GM12875 (cell line): Measurements from ENCODE around the gene TRIM16.
"Not testable (repeated sequence)": the region's sequence is repeated elsewhere in the genome, so short reads cannot be mapped to it uniquely, and the experiment has no call there.

Experiments used
- H3K4me3 ChIP-seq: one replicate; pipeline ENCODE4 v1.5.1; 2011; ENCODE audit warnings: low read depth, low read length, control low read depth
- TF ChIP-seq, protein P1 (sequence below): IDR thresholded peaks from 2 replicates; pipeline ENCODE4 v1.5.1; 2011; ENCODE audit warnings: low read depth, mild to moderate bottlenecking, control low read depth, inconsistent platforms, low read length, moderate library complexity, borderline replicate concordance; ENCODE audit not compliant: insufficient read depth

TRIM16 gene

DNA sequence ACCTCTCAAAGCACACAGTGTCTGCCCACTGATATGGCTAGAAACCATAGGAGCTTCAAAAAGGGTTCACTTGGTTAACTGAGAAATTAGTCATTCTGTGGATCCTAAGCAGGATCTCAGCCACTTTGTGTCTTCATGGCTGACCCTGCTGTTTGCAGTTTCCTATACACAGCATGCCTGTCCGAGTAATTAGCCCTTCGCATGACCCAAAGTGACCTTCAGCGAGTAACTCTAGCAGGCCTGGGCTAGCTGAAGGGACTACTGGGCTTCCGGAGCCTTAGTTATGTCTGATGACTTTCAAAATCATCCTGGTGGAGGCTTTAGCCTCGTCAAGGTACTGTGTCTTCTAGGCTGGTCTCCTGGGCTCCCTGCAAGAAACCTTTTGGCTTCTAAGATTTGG lies 35.7 kb downstream of the TRIM16 start:
- no peak overlapping the region for H3K4me3 ChIP-seq
- TF ChIP-seq, protein P1, sequence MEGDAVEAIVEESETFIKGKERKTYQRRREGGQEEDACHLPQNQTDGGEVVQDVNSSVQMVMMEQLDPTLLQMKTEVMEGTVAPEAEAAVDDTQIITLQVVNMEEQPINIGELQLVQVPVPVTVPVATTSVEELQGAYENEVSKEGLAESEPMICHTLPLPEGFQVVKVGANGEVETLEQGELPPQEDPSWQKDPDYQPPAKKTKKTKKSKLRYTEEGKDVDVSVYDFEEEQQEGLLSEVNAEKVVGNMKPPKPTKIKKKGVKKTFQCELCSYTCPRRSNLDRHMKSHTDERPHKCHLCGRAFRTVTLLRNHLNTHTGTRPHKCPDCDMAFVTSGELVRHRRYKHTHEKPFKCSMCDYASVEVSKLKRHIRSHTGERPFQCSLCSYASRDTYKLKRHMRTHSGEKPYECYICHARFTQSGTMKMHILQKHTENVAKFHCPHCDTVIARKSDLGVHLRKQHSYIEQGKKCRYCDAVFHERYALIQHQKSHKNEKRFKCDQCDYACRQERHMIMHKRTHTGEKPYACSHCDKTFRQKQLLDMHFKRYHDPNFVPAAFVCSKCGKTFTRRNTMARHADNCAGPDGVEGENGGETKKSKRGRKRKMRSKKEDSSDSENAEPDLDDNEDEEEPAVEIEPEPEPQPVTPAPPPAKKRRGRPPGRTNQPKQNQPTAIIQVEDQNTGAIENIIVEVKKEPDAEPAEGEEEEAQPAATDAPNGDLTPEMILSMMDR: no peak

DNA sequence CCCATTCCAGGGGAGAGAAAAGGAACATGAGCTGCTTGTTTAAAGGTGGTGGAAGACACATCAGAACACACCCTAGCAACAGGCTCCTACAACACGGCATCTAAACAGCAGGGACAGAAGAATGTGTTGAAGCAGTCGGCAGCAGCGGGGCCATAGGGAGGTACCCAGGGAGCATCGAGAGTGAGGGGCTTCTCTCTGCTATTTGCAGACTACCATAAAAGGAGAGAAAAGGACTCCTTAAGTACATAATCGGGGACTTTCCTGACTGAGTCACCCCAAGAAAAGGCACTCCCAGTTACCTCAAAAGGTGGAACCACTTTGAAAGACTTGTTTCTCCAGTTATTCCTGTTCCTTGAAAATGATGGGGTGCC lies 38.2 kb downstream of the TRIM16 start:
- not testable (repeated sequence) for H3K4me3 ChIP-seq

DNA sequence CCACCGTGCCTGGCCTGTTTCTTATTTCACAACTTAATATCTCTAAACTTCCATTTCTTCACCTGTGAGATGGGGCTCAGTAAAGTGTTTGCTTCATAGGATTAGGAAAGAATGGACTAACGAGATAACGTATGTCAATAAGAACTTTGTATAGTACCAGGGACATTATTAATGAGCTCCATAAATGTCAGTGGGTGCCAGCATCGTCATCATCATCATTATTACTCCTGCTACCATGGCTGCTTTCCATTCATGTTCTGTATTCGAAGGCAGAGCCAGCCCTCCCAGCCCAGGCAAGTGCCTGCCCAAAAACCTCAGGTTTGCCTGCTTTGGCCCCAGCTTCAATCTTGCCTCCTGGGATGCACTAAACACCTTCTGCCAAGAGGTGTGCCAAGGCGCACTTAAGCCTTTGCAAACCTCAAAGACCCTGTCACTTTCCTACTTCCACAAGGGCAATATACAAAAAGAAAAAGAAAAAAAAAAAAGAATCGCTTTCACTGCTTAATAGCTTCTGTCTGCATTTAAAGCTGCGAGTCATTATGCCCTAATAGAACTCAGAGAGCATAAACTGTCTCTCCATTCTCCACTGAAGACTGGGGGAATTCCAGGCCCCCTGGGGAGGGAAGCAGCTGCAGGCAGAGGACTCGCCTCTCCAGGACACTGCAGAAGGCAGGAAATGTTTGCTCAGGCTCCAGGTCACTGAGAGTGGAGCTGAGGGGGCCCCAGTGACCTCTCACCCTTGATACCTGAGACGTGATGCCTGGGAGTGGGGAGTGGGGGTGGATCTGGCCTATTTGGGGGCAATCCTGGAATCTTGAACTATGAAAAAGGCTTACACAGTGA lies 38.8 kb downstream of the TRIM16 start:
- not testable (repeated sequence) for H3K4me3 ChIP-seq

DNA sequence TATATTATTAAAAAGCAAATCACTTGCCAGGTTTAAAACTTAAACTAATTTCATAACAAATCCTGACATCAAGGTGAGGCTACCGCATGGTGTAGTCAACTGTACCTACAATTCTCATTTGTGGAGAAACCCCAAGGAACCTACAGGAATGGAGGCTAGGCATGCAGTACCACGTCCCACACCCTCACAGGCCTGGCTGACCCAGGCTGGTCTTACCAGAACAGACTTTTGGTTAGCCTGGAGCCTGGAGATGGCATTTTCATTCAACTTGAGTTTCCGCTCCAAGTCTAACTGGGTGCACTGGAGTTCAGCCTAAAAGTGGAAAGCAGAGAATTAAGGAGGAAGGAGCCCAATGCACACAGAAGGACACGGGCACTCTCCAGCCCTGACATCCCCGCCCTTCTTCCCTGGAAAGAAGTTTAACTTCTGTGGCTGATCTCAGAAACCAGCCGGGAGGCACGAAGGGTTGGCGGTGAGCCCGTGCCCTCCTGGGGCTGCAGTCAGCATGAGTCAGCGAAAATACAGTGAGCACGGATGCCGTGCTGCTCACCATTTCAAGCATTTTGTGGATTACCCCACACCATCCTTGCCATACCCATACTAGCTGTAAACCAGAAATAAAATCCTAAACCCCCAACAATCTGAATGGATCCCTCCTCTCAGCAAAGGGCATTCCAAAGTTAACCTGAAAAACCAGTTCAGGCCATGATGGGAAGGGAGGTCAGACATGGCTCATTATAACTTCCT lies 41.4 kb downstream of the TRIM16 start:
- not testable (repeated sequence) for H3K4me3 ChIP-seq

DNA sequence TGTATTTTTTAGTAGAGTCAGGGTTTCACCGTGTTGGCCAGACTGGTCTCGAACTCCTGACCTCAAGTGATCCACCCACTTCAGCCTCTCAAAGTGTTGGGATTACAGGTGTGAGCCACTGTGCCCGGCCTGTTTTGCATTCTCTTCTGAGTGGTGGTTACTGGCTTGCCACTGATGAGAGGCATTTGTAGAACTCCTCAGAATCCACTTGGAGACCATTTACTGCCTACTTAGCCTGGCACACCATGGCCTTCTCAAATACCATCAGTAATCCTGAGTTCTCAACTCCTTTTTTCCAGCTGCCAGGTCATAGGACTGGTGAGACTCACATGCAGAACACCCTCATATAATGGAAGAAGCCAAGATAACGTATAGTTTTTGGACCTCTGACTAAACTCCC lies 42.1 kb downstream of the TRIM16 start:
- not testable (repeated sequence) for H3K4me3 ChIP-seq

DNA sequence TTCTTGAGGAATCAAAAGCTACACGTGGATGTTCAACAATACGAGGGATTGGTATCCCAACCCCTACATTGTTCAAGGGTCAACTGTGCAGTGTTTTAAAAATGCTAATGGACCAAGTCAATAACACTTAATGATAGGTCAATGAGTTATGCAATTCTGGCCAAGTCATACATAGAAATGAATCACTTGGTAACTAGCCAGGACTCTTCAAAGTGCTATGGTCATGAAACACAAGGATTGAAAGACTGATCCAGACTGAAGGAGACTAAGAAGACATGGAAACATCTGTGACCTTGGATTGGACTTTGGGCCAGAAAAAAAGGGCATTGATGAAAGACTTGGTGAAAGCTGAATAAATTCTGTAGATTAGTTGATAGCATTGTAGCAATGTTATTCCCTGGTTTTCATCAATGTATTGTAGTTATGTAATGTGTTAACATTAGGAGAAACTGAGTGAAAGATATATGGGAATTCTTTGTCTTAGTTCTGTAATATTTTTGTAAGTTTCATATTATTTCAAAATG lies 53.1 kb downstream of the TRIM16 start:
- H3K4me3 ChIP-seq: not testable (repeated sequence)

DNA sequence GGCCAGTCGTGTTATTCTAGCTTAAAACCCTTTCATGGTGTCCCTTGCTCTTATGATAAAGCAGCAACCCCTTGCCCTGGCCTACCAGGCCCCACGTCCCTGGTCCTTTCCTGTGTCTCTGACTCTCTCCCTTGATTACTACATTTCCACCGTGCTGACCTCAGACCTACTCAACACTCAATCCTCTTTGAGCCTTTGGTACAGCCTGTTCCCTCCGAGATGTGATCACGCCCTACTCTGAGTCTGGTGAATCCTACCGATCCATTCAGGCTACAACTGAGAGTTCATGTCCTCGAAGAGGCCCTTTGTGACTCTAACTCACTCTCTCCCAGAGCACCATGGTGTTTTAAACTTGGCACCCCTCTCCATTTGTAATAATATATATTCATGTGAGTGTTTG lies 54.1 kb downstream of the TRIM16 start:
- H3K4me3 ChIP-seq: not testable (repeated sequence)

DNA sequence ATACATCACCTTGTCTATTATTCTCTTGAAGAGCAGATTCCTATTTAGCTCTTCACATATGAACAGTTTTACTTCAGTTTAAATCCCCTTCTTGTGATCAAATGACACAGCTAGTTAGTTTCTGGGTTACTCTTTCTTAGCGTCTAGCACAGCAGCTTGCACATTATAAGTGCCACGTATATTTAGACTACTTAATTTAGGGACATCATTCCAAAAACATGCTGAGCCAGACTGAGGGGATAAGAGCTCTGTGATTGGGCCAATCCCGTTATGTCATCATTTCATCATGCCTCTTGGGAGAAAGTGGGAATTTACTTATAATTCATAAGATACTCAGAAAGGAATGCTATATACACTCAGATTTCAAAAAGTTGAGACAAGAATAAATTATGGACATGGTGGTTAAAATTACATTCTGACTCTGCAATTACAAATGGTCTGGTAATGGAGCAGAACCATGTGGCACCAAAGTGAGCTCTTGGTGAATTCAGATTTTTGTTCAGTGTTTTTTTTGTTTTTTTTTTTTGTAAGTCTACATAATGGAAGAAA lies 60.4 kb downstream of the TRIM16 start:
- H3K4me3 ChIP-seq: not testable (repeated sequence)

DNA sequence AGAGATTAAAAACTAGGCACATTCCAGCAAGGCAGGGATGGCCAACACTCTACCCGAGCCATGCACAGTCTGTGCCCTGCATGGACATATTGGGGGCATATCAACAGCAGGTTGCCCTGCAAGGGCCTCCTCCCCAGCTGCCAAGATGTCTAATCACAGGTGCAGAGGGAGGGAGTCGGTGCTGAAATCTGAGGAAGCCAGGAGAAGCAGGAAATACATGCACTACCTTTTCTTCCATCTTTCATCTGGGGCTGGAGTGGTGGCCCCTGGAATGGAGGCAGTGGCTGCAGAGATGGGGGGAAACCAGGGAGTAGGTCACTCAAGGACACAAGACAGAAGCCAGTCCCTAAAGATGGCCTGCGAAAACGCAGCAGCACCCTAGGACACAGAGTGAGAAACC lies 60.9 kb downstream of the TRIM16 start:
- not testable (repeated sequence) for H3K4me3 ChIP-seq

DNA sequence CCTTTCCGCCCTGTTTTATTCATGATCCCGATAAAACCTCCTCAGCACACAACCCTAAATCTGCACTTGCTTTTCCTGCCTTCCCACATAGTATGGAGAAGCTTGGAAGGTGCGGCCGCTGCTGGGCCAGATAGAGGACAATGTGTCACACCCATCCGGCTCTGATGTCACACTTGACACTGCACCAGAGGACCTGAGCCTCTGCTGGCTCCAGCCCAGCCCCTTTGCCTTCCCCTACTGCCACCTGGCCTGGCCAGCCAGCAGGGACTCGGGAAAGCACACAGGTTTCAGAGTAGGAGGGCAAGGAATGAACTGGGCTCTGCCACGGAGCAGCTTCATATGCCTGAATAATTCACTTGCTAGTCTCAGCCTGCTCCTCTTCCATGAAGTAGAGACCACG lies 62.0 kb downstream of the TRIM16 start:
- H3K4me3 ChIP-seq: not testable (repeated sequence)

DNA sequence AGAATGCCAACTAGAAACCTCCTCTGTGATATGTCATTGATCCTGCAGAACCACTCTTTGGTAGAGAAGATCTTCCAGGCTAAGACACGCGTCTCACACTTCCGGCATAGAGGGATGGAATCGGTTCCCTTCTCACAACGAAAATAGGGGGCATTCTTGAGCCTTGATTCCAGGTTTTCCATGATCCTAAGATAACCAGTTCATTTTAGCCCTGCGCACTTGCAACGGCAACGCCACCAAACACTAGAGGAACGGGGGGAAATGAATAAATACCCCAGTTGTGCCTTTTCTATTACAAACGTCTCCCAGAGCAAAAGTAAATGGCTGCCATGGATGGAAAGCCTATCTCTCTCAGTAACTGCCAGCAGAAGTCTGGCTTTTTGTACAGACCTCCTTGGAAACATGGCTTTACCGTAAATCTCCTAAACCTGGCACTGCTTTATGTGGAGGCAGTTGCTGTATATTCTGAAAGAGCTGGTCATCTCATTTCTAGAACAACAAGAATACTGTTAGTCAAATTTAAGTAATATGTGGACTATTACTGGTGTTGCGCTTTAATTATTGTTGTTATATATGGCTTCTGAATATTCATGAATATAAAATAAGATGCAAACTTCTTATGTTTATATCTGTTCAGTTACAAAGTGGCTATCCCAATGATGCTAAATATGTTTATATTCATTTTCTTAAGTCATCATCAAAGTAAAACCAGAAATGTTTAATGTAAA lies 64.6 kb downstream of the TRIM16 start, which contains the start of gene FBXW10B:
Gene FBXW10B, minus strand, starts transcription at position 374 of the 728 bp plus-strand sequence. Its CDS starts 192 bp downstream, at position 182.
- not testable (repeated sequence) for H3K4me3 ChIP-seq

DNA sequence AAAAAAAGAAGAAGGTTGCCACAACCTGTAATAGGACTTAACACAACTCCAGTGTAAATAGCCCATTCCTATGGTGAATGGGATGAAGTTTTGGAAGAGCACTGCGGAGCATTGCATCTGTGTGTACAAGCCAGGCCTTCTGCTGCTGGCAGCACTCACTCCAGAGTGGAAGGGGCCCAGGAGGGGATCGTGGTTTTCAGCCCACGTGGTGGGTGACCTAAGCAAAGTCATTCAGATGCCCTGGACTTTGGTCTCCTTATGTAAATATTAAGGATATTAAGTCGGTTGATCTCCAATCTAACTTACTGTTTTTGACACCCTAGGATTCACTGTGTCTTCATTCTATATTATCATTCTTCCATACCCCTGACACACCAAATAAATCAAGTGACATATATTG lies 67.3 kb downstream of the TRIM16 start:
- H3K4me3 ChIP-seq: not testable (repeated sequence)

DNA sequence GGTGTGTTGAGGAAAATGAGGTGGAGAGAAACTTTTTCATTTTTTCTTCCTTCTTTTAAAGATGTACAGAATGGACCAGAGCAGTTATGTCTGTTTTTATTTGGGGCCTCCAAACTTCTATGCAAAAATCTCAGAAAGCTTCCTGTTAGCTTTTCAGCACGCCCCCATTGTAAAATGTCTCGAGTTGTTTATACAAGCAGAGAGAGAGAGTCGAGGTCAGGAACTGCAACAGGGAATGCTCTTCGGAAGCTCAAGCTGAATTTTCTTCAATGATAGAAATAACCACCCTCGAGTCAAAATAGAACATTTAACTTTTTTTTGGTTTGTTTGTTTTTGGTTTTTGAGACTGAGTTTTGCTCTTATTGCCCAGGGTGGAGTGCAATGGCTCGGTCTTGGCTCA lies 68.3 kb downstream of the TRIM16 start:
- H3K4me3 ChIP-seq: not testable (repeated sequence)

DNA sequence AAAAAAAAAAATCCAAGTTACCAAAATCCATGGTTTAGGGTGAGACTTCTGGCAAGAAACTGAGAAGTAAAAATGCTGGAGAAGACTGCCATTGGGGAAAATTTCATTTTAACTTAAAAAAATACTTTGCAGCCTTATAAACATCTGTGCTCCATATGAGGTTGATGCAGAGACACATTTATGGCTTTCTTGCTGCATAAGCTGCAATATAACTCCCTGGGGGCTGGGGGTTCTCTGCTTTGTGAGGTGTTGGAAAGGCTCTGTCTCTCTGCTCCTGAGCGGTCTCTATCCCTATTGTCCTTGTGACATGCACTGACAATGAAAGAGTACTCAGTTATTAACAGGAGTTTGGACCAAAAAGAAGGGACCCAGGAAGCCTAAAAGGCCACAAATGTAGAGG lies 71.0 kb downstream of the TRIM16 start:
- not testable (repeated sequence) for H3K4me3 ChIP-seq

DNA sequence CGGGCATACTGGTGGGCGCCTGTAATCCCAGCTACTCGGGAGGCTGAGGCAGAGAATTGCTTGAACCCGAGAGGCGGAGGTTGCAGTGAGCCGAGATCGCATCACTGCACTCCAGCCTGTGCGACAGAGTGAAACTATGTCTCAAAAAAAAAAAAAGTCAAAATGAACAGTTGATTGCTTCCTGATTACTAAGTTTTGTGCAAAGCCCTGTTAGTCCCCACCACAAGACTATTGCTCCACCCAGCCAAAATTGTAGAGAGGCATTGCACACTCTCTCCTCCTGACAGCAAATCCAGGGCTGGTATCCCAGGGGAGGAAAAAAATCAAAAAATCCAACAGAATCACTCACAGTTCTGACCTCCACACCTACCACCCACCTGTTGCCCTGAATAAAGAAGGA lies 91.2 kb downstream of the TRIM16 start:
- not testable (repeated sequence) for H3K4me3 ChIP-seq

DNA sequence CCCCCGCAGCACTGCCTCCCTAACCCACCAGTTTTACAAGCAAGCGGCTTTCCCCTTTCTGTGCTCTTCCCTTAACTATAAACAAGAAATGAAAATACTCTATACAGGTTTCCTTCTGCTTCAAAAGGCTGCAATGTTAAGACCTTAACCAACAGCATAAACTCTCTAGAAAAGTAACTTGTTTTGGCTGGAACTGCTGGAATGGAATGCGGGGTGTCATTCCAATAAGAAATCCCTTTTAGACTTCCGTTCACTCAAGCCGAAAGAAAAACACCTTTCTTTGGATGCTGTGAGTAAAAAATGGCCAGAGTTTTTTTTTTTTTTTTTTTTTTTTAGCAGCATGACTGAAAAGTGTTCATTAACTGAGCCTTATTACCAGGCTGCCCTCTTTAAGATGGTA lies 92.1 kb downstream of the TRIM16 start:
- H3K4me3 ChIP-seq: not testable (repeated sequence)

DNA sequence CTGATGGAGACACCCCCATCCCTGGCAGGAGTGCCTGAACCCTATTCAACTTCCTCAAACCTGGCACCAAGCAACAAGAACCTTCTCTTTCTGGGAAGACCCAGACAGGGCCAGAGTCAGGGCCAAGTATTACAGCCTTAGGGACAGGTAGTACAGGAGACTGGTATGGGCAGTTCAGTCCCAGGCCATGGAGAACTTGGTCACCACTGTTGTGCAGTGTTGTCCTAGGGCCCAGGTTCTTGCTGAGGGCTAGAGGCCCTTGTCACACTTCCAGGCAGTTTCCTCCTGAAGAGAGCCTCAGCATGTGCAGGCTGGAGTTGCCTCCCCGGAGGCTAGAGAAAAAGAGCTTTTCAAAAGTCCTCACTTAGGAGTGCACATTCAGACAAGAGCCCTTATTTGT lies 93.3 kb downstream of the TRIM16 start:
- H3K4me3 ChIP-seq: not testable (repeated sequence)

DNA sequence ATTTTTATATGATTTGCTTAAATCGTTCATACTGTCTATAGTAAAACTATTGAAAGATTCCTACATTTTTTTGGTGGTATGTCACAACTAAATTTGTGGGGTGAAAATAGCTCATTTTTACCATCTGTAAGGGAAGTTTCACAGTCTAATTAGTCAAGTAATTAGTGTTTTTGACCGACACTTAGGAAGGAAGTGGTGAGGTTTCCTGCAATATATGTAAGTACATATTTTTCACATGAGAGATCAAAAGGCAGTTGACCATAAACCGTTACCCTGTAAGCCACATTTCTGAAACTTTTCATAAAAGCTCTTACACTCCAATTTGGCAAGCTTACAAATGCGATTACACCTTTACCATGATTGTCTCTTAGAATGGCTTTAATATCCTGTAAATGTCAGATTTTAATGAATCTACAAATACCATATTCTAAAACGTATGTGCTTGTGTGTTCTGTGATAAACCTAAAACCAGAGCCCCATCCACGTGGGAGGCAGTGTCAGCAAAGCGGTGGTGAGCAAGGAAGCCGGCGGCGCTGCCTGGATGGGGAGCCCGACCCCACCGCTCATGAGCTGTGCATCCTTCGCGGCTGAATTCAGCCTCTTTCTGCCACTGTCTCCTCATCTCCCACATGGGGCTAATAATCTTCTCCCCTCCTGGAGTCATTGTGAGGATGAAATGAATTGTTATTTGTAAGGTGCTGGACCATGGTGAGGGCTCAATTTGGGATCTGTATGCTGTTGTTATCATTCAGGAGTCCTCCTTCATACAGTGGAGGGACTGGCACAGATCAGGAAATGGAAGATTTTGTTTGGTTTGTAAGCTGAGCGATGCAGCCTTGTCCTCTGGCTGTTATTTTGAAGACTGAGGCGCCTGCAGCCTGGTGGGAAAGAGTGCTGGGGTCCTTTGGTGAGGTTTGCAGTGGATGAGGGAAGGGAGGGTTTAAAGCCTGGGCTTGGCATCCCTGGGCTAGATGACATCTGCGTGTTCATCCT lies 94.3 kb downstream of the TRIM16 start:
- not testable (repeated sequence) for H3K4me3 ChIP-seq
